ENCODE data around the gene MPZL2.

The MPZL2 gene

GRCh38 chr11:118276422-118276821 lies 12.3 kb upstream of the MPZL2 start:
- H3K9me3 Mint-ChIP-seq, result no peaks in the 10 kb centered on the region
- peaks cover 4% of the 10 kb centered on the region for H3K27me3 Mint-ChIP-seq
- H3K27ac Mint-ChIP-seq, result no peak overlapping the region
- peaks cover 49% of the 10 kb centered on the region for H3K4me1 Mint-ChIP-seq
- no peak overlapping the region for H3K4me3 Mint-ChIP-seq
- no peaks in the 10 kb centered on the region for H3K36me3 Mint-ChIP-seq
- CTCF ChIA-PET, result interaction anchor here (1.0 to 3.7 kb wide), 7 partner anchors 9 to 78 kb away, joined by 3 to 22 read pairs (median 7); partner anchors contain the start of genes JAML and MPZL2
- no peak for DNase-seq

GRCh38 chr11:118275176-118275575 lies 11.1 kb upstream of the MPZL2 start:
- DNase-seq, result no peak
- no peaks in the 10 kb centered on the region for H3K9me3 Mint-ChIP-seq
- no peak overlapping the region for H3K4me3 Mint-ChIP-seq
- CTCF ChIA-PET, result interaction anchor here (0.6 to 1.7 kb wide), 11 partner anchors 11 to 181 kb away, joined by 3 to 7 read pairs (median 4); partner anchors contain the start of genes CD3E and MPZL2
- H3K36me3 Mint-ChIP-seq, result no peaks in the 10 kb centered on the region
- no peak overlapping the region for H3K27ac Mint-ChIP-seq
- peaks cover 41% of the 10 kb centered on the region for H3K4me1 Mint-ChIP-seq
- peaks cover 4% of the 10 kb centered on the region for H3K27me3 Mint-ChIP-seq

GRCh38 chr11:118274186-118274585 lies 10.1 kb upstream of the MPZL2 start:
- H3K27me3 Mint-ChIP-seq, result peaks cover 12% of the 10 kb centered on the region
- H3K4me3 Mint-ChIP-seq, result no peak overlapping the region
- H3K4me1 Mint-ChIP-seq, result peaks cover 39% of the 10 kb centered on the region
- H3K9me3 Mint-ChIP-seq, result no peaks in the 10 kb centered on the region
- H3K36me3 Mint-ChIP-seq, result no peaks in the 10 kb centered on the region
- CTCF ChIA-PET, result no interaction called here
- H3K27ac Mint-ChIP-seq, result peak overlapping the region; percentile 34
- DNase-seq, result no peak

GRCh38 chr11:118272001-118272400 lies 7.9 kb upstream of the MPZL2 start:
- CTCF ChIA-PET, result no interaction called here
- Mint-ChIP-seq H3K4me3 (no peak overlapping the region), H3K9me3 (no peaks in the 10 kb centered on the region)

GRCh38 chr11:118267486-118267885 lies 3.4 kb upstream of the MPZL2 start:
- Mint-ChIP-seq H3K4me1 (peaks cover 33% of the 10 kb centered on the region), H3K9me3 (no peaks in the 10 kb centered on the region), H3K4me3 (no peak overlapping the region), H3K27ac (no peak overlapping the region), H3K27me3 (peaks cover 42% of the 10 kb centered on the region), H3K36me3 (peaks cover under 1% of the 10 kb centered on the region)
- no peak for DNase-seq
- CTCF ChIA-PET, result interaction anchor here (0.9 to 1.2 kb wide), 6 partner anchors 9 to 96 kb away, joined by 3 to 5 read pairs (median 4); no protein-coding TSS in a partner anchor

More at GRCh38 chr11:118272001-118272400, 7.9 kb upstream of the MPZL2 start:
- Mint-ChIP-seq H3K36me3 (no peaks in the 10 kb centered on the region), H3K27ac (no peak overlapping the region), H3K27me3 (peaks cover 17% of the 10 kb centered on the region), H3K4me1 (peaks cover 30% of the 10 kb centered on the region)
- DNase-seq, result no peak

GRCh38 chr11:118265954-118266353 lies 1.9 kb upstream of the MPZL2 start:
- CTCF ChIA-PET, result interaction anchor here (2.9 to 4.2 kb wide), 2 partner anchors 12 to 67 kb away, joined by 13 to 22 read pairs; no protein-coding TSS in a partner anchor
- no peak overlapping the region for H3K27ac Mint-ChIP-seq
- no peaks in the 10 kb centered on the region for H3K9me3 Mint-ChIP-seq
- DNase-seq, result no peak
- H3K36me3 Mint-ChIP-seq, result peaks cover 5% of the 10 kb centered on the region
- peaks cover 38% of the 10 kb centered on the region for H3K27me3 Mint-ChIP-seq
- H3K4me3 Mint-ChIP-seq, result no peak overlapping the region
- peaks cover 42% of the 10 kb centered on the region for H3K4me1 Mint-ChIP-seq

- peak overlapping the region; percentile 72 for H3K4me3 Mint-ChIP-seq
Observed at GRCh38 chr11:118264569-118265465, 720 bp upstream of the MPZL2 start.

GRCh38 chr11:118263112-118263511 lies 985 bp downstream of the MPZL2 start:
- H3K4me1 Mint-ChIP-seq, result peaks cover 58% of the 10 kb centered on the region
- H3K4me3 Mint-ChIP-seq, result peak overlapping the region; percentile 72
- peaks cover 30% of the 10 kb centered on the region for H3K27me3 Mint-ChIP-seq
- peaks cover 21% of the 10 kb centered on the region for H3K36me3 Mint-ChIP-seq
- no peak for DNase-seq
- no peaks in the 10 kb centered on the region for H3K9me3 Mint-ChIP-seq
- H3K27ac Mint-ChIP-seq, result no peak overlapping the region
- CTCF ChIA-PET, result interaction anchor here (0.6 to 4.2 kb wide), 8 partner anchors 12 to 92 kb away, joined by 3 to 22 read pairs (median 3); no protein-coding TSS in a partner anchor

More at GRCh38 chr11:118264569-118265465, 720 bp upstream of the MPZL2 start:
- Mint-ChIP-seq H3K27ac (no peak overlapping the region), H3K36me3 (peaks cover 7% of the 10 kb centered on the region), H3K4me1 (peaks cover 53% of the 10 kb centered on the region), H3K9me3 (no peaks in the 10 kb centered on the region), H3K27me3 (peaks cover 34% of the 10 kb centered on the region)
- no peak for DNase-seq
- CTCF ChIA-PET, result interaction anchor here (1.0 to 4.2 kb wide), 8 partner anchors 13 to 82 kb away, joined by 3 to 22 read pairs (median 4); partner anchors contain the start of genes CD3E and MPZL3

- peaks cover 16% of the 10 kb centered on the region for H3K27me3 Mint-ChIP-seq
- DNase-seq, result no peak
- H3K36me3 Mint-ChIP-seq, result peaks cover 29% of the 10 kb centered on the region
- CTCF ChIA-PET, result interaction anchor here (0.7 to 3.0 kb wide), 7 partner anchors 16 to 239 kb away, joined by 3 to 21 read pairs (median 5); no protein-coding TSS in a partner anchor
- no peaks in the 10 kb centered on the region for H3K9me3 Mint-ChIP-seq
- H3K27ac Mint-ChIP-seq, result no peak overlapping the region
- H3K4me1 Mint-ChIP-seq, result peaks cover 54% of the 10 kb centered on the region
- no peak overlapping the region for H3K4me3 Mint-ChIP-seq
Observed at GRCh38 chr11:118260353-118260752, 3.7 kb downstream of the MPZL2 start.

- CTCF ChIA-PET, result interaction anchor here (1.0 to 2.6 kb wide), 9 partner anchors 9 to 88 kb away, joined by 3 to 9 read pairs (median 5); no protein-coding TSS in a partner anchor
- Mint-ChIP-seq H3K27me3 (peaks cover 4% of the 10 kb centered on the region), H3K4me3 (no peak overlapping the region), H3K4me1 (peaks cover 46% of the 10 kb centered on the region), H3K27ac (no peak overlapping the region), H3K9me3 (no peaks in the 10 kb centered on the region), H3K36me3 (peaks cover 29% of the 10 kb centered on the region)
- no peak for DNase-seq
Observed at GRCh38 chr11:118259138-118259537, 5.0 kb downstream of the MPZL2 start.

- H3K4me3 Mint-ChIP-seq, result no peak overlapping the region
- peaks cover 29% of the 10 kb centered on the region for H3K36me3 Mint-ChIP-seq
- H3K27me3 Mint-ChIP-seq, result no peaks in the 10 kb centered on the region
- no peak overlapping the region for H3K27ac Mint-ChIP-seq
- CTCF ChIA-PET, result interaction anchor here (1.0 to 2.6 kb wide), 7 partner anchors 10 to 60 kb away, joined by 3 to 9 read pairs (median 5); no protein-coding TSS in a partner anchor
- H3K9me3 Mint-ChIP-seq, result no peaks in the 10 kb centered on the region
- DNase-seq, result no peak
- H3K4me1 Mint-ChIP-seq, result peaks cover 39% of the 10 kb centered on the region
Observed at GRCh38 chr11:118258410-118258809, 5.7 kb downstream of the MPZL2 start.

- CTCF ChIA-PET, result interaction anchor here (0.9 to 2.3 kb wide), 5 partner anchors 10 to 58 kb away, joined by 3 to 10 read pairs (median 3); no protein-coding TSS in a partner anchor
- peak overlapping the region; percentile 95 for H3K27ac Mint-ChIP-seq
- H3K4me3 Mint-ChIP-seq, result peak overlapping the region; percentile 92
- no peak for DNase-seq
- peaks cover 29% of the 10 kb centered on the region for H3K4me1 Mint-ChIP-seq
- H3K27me3 Mint-ChIP-seq, result no peaks in the 10 kb centered on the region
- peaks cover 15% of the 10 kb centered on the region for H3K36me3 Mint-ChIP-seq
- H3K9me3 Mint-ChIP-seq, result no peaks in the 10 kb centered on the region
Observed at GRCh38 chr11:118252688-118253087, 11.4 kb downstream of the MPZL2 start.

GRCh38 chr11:118251858-118252652 lies 12.0 kb downstream of the MPZL2 start, which contains the start of gene MPZL3:
MPZL3 (minus strand) TSS chr11:118252365; CDS start chr11:118252294, 71 bp downstream.
- CTCF ChIA-PET, result interaction anchor here (0.9 to 2.3 kb wide), 7 partner anchors 12 to 58 kb away, joined by 3 to 10 read pairs (median 3); partner anchors contain the start of gene MPZL2
- Mint-ChIP-seq H3K9me3 (no peaks in the 10 kb centered on the region), H3K4me1 (peaks cover 36% of the 10 kb centered on the region), H3K4me3 (peak within 1 kb of the TSS; percentile 92), H3K27ac (peak within 1 kb of the TSS; percentile 95), H3K27me3 (no peaks in the 10 kb centered on the region), H3K36me3 (peaks cover 16% of the 10 kb centered on the region)
- peak; percentile 89 for DNase-seq
